Loucy (cell line): Measurements from ENCODE around the gene RASAL1.

ENCODE experiments used
- EZH2phosphoT487 ChIP-seq: fragments of 200-600 bp; IDR thresholded peaks from 2 replicates; pipeline ENCODE4 v1.6.1; 2018; ENCODE audit warnings: antibody characterized with exemption, mild to moderate bottlenecking, moderate library complexity, borderline replicate concordance
- TF ChIP-seq, protein P1 (sequence below): fragments of 200-600 bp; sonication (generic); conservative IDR thresholded peaks from 2 replicates; pipeline ENCODE4 v1.5.1; 2014; ENCODE audit warnings: mild to moderate bottlenecking, antibody characterized with exemption, low read length

DNA sequence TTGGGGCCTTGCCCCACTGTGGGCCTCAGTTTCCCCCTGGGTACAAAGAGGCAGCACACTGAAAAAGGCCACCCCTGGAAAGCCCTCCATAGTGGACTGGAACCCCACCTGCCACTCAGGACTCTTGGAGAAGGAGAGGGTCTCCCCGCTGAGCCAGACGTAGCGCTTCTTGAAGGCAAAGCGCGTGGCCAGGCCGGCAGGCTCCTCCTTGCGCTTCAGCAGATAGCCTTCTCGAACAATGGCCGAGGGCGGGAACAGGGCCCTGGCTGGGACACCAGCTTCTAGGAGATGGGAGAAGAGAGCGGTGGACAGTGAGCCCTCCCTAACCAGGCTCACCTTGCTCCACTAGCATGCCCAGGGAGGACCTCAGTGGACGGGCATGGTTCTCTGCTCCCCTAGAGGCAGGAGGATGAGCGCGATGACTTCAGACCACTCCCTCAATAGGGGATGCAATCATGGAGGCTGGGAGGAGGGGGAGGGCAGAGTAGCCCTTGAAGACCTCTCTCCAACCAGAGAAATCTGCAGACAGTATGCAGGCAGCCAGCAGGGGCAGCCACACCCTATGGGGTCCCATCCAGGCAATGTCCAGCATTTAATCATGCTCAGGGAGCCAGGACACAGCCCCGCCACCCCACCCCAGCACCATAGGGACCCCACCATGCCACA lies 29.8 kb downstream of the RASAL1 start:
- TF ChIP-seq, protein P1, sequence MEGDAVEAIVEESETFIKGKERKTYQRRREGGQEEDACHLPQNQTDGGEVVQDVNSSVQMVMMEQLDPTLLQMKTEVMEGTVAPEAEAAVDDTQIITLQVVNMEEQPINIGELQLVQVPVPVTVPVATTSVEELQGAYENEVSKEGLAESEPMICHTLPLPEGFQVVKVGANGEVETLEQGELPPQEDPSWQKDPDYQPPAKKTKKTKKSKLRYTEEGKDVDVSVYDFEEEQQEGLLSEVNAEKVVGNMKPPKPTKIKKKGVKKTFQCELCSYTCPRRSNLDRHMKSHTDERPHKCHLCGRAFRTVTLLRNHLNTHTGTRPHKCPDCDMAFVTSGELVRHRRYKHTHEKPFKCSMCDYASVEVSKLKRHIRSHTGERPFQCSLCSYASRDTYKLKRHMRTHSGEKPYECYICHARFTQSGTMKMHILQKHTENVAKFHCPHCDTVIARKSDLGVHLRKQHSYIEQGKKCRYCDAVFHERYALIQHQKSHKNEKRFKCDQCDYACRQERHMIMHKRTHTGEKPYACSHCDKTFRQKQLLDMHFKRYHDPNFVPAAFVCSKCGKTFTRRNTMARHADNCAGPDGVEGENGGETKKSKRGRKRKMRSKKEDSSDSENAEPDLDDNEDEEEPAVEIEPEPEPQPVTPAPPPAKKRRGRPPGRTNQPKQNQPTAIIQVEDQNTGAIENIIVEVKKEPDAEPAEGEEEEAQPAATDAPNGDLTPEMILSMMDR = no peak
- no peak for TF ChIP-seq EZH2phosphoT487
